C1 segment of cervical spinal cord (tissue), 14 donors: ENCODE results near the gene FAM9C.

Experiments
- DNase-seq, 14 donors: peaks; one replicate each; lab custom pipeline; 2025; lab: John Stamatoyannopoulos, UW

Gene FAM9C

GRCh38 chrX:13007519-13008188 lies 36.8 kb downstream of the FAM9C start:
- DNase-seq = no peak

DNA sequence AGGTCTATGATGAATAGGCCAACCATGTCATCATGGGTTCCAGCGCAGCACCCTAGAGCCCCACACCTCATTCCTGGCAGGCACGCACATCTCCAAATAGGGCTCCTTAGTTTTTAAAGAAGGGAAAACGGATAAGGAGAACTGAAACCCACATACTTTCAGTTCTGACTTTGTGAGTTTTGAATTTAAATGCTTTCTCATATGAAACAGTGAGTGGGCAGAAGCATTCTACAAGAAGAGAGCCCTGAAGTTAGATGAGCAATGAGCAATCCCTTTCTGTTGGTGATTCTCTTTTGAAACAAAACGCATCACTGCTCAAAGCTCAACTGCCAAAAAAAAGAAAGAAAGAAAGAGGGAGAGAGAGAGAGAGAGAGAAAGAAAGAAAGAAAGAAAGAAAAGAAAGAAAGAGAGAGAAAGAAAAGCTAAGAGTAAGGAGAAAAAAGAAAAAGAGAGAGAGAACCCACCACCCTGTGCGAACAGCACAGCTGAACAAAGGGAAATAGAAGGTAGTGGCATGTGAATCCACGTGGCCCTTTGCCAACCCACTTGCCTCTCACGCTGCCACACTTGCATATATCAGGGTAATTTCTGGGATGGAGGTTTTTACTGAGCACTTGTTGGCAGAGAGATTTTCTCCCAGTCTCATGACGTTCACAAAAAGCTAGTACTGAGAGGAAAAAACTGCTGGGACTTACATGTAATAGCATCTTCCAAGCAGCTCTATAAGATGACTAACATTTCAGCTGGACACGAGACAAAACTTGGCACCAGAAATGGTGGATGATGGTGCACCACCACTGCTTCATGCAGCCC lies 38.6 kb downstream of the FAM9C start:
- DNase-seq = no peak

DNA sequence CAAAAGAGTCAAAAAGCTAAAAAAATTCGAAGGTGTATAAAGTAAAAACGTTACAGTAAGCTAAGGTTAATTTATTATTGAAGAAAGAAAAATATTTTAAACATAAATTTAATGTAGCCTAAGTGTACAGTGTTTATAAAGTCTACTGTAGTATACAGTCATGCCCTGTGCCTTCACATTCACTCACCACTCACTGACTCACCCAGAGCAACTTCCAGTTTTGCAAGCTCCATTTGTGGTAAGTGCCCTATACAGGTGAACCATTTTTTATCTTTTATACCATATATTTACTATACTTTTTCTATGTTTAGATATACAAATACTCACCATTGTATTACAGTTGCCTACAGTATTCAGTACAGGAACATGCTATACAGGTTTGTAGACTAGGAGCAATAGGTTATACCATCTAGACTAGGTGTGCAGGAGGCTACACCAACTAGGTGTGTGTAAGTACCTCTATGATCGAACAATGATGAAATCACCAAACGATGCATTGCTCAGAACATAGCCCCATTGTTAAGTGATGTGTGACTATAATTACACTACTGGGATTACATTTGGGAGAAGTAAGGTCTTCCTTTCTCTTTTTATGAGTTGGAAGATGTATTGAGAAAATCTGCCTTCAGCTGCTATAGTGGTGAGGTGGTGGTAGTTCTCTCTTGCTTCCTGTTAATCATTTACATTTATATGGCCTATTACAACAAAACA lies 42.3 kb downstream of the FAM9C start:
- no peak for DNase-seq

- DNase-seq = no peak
Measured at GRCh38 chrX:13001097-13001496, 43.3 kb downstream of the FAM9C start.

DNA sequence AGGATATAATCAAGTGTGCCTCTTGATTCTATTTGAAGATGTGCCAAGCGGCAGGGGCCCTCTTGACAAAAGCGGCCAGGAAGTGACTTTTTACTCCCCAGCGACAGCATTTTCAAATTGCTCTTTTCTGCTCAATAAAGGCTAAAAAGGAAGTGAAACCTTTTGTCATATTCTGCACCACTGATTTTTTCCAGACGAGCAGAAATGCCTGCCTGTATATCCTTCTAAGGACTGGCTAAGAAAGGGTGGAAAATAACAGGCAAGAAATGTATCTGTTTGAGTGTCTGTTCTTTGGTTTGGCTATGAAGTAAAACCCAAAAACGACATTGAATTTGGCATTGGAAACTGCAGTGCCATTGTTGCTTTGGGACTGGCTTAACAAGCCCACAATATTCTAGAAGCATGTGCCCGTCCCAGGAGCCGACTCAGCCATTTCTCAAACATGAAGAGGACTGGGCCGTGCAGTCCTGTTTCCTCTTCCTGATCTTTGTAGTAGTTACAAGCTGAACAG lies 44.1 kb downstream of the FAM9C start:
- peak in 3 of 14 donors; percentile 1 to 23 (median 10) for DNase-seq

- no peak for DNase-seq
Measured at GRCh38 chrX:12999422-12999821, 45.0 kb downstream of the FAM9C start.

DNA sequence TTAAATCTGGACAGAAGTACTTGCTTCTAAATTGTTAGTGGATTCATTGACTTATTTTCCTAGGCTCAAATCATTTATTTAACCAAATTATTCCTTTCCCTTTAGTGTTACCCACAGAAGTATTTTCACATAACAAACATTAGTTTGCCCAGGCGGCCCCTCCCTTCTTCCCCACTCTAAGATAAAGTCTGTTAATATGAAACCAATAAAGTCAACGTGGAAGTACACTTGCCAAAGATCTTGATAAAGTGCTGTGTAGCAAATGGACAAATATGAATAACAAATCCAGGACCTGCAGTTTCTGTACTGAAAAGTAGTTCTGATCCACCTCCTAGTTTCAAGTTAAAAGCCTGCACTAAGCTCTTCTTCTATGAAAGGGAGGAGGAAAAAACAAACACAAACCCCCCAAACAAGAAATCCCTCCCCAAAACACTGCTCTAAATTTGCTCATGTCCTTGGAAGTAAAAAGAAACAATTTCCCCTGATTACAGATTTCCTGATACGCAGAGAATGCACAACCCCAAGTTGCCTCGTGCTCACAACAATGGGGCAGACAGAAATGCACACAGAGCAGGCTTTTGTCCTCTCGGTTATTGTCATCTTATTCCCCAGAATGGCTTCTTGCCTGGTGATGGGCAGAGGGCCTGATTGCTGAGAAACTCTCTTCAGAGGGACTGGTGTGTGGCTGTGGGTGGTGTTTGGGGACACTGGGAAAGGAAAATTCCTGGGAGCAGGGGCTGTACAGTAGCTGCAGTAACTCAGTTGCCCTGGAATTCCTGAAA lies 46.3 kb downstream of the FAM9C start:
- DNase-seq = peak in 11 of 14 donors; percentile 11 to 68 (median 50)

DNA sequence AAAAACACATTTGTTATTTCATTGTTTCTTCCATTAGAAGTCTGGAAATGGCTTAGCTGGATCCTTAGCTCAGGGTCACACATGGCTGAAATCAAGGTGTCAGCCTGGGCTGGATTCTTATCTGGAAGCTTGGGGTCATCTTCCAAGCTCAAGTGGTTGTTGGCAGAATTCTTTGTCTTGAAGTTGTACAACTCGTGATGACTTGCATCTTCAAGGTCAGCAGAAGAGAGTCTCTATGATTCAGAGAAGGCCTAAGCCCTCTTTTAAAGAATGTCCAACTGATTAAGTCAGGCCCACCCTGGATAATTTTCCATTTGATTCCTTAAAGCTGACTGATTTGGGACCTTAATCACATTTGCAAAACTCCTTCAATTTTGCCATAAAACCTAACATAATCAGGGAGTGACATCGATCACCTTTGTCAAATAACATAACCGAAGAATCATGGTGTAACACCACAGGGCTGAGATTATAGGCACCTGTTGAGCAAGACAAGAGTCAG lies 47.4 kb downstream of the FAM9C start:
- no peak for DNase-seq

- DNase-seq = no peak
Measured at GRCh38 chrX:12994321-12994720, 50.1 kb downstream of the FAM9C start.

- DNase-seq = no peak
Measured at GRCh38 chrX:12993826-12994225, 50.6 kb downstream of the FAM9C start.

DNA sequence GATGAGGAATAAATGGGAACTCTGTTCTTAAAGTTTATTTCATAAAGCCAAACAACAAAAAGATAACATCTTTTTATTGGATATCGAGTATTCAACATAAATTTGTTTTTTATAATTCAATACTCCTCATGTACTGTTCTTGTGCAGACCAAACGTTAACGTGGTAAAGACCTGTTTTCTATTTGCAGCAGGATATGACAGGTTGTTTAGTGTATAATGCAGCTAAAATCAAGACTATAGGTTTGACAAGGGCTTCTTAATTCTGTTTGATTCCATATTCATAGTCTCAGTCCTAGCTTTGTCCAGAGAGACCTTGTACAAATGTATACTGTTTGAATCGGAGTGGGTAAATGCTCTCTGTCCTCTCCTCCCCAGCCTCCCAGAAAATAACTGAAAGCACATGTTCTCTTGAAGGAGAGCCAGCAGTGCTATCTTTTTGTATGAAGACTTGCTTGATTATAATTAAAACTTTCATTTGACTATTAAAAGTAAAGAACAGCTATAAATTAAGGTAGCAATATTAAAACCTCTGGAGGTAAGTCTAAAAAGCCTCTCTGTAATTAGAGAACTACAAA lies 51.8 kb downstream of the FAM9C start:
- no peak for DNase-seq

DNA sequence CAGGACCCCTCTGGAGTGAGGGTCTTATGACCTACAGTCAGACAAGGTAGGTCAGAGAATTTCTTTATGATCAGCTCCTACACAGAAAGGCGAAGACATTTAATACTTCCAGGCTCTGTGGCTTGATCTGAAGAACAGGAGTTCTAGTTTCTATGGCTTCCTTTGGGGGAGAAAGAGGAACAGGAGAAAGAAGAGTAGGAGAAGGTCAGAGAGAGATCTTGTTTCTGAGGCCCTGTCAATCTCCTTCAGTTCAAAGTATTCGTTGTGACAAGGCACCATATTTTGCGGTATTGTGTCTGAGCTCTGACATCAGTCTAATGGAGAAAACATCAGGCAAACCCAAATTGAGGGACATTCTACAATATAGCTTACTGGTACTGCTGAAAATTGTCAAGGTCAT lies 52.8 kb downstream of the FAM9C start:
- no peak for DNase-seq

GRCh38 chrX:12989461-12989860 lies 55.0 kb downstream of the FAM9C start:
- DNase-seq = no peak

GRCh38 chrX:12988797-12989196 lies 55.6 kb downstream of the FAM9C start:
- DNase-seq = no peak

DNA sequence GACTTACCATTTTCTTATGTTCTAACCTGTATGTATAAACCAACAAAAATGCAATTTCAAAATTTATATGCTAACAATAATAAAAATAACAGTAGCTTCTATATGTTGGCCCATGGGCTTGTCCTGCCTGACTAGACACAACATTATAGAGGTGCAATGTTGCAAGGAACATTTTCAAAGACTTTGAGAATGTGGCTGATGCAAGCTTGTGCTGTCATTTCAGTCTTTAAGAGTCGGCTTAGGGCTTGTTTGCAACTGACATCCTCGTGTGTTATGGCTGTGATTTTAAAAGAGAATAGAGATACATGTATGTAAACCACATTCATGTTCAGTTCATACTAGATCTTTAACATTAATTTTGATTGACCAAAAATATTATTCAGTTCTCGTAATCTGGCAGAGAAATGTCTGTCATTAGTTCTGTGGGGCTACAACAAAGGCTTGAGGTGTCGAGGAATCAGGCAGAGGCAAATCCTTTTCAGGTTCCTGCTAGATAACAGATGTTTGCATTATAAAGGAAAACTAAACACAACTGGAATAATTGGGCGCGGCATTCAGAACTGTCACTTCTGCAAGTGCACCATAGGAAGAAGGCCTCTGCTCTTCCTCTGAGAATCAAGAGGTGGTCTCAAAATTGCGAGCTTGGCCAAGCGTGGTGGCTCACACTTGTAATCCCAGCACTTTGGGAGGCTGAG lies 56.4 kb downstream of the FAM9C start:
- DNase-seq = no peak

DNA sequence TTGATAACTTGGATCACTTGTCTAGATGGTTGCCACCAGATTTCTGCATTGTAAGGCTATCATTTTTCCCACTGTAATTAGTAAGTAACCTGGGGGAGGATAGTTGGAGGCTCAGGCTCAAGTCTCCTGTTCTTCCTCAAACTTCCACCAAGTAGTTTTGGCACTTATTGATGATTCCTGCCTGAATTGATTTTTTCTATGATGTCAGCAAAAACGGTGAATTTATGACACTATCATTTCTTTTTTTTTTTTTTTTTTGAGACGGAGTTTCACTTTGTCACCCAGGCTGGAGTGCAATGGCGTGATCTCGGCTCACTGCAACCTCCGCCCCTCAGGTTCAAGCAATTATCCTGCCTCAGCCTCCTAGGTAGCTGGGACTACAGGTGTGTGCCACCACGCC lies 57.1 kb downstream of the FAM9C start:
- DNase-seq = no peak

DNA sequence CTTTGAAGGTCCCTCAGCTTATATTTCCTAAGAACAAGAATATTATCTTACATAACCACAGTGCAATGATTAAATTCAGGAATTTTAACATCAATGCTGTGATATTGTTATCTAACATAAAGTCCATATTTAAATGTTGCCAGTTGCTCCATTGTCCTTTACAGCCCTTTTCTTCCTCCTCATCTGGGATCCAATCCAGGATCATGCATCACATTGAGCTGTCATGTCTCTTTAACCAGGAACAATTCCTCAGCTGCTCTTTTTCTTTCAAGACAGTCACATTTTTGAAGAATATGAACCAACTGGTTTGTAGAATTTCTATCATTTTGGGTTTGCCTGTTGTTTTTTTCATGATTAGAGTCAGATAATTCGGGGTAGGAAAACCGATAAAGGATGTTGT lies 57.5 kb downstream of the FAM9C start:
- no peak for DNase-seq

DNA sequence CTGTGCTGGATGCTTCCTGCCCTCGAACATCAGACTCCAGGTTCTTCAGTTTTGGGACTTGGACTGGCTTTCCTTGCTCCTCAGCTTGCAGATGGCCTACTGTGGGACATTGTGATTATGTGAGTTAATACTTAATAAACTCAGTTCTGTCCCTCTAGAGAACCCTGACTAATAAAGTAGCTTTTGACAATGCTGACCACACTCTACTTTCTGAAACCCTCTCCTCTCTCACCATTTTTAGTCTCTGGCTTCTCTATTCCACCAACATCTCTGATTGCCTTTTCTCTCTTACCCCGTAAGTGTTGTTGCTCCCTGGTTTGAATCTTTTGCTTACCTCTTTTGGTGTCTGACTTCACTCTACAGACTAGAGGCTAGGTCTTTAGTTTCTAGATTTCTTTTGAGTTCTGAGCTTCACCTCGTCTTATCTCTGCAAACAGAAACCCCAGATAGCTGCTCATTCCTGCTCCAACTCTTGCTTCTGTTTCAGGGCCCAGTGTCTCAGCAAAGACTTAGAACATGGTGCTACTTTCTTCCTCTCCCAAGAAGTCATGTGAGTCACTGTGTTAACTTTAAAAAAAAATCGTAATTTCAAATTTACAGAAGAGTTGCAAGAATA lies 58.1 kb downstream of the FAM9C start:
- DNase-seq = no peak
